K562 (cell line): ENCODE results near the gene CLCC1. TPM values are rescaled to one million over a fixed set of nuclear protein-coding genes. Genes with fewer than 3 reads are reported as not detected.

ENCODE experiments used
- ATAC-seq: fragments of 200-7000 bp; cut with Tn5 transposase; 3 replicates; pipeline ENCODE4 v1.9.1; 2020; ENCODE audit warnings: moderate library complexity
- BruUV-seq: library from RNA; stranded (reverse); fragments of 400-500 nt; replicated peaks from 2 replicates; lab custom pipeline; 2021; lab: Mats Ljungman, UMichigan
- CTCF ChIA-PET: fragments of 300-600 bp; formaldehyde crosslinking; extraction: SDS; loops from one replicate; lab custom pipeline; 2021; ENCODE audit warnings: low intra/inter-chr PET ratio; lab: Yijun Ruan, JAX
- POLR2A ChIA-PET: fragments of 300-600, 350-650 bp; sonication (Branson Sonifier 250); formaldehyde crosslinking; extraction: SDS; loops from one replicate; lab custom pipeline; 2021; ENCODE audit warnings: antibody characterized with exemption, inconsistent platforms; lab: Yijun Ruan, JAX
- DNase-seq, 4 experiments: peaks; one replicate each; pipeline versions ENCODE4 v3.0.0 to v3.0.0-alpha.2; 2011 to 2018; ENCODE audit warnings: low spot score in 3 of 4, mixed read lengths in 3 of 4; ENCODE audit errors: extremely low read depth in 1 of 4
- FAIRE-seq: peaks from 2 replicates; lab custom pipeline; 2011; peaks lifted over from hg19 to GRCh38; lab: Jason Lieb, UNC
- H2AFZ ChIP-seq: 2 replicates; pipeline ENCODE4 v1.6.0; 2011; ENCODE audit warnings: low read depth, low read length, control low read depth, inconsistent platforms
- H3K27ac ChIP-seq: fragments of 200-600 bp; 3 replicates; pipeline ENCODE4 v1.8.0; 2011; ENCODE audit warnings: low read depth, mild to moderate bottlenecking, control low read depth, inconsistent platforms, low read length, moderate library complexity, mixed read lengths; ENCODE audit errors: extremely low read depth
- H3K27me3 ChIP-seq, 2 experiments: fragments of 300-600 bp in 1 of 2; 2 replicates in 1 of 2; 3 replicates in 1 of 2; pipeline versions ENCODE4 v1.6.0 to v1.8.0; 2011; ENCODE audit warnings: inconsistent platforms in 2 of 2, low read length in 2 of 2, mild to moderate bottlenecking in 1 of 2, mixed read lengths in 1 of 2, moderate library complexity in 1 of 2; ENCODE audit not compliant: control insufficient read depth in 2 of 2, insufficient read depth in 2 of 2
- H3K36me3 ChIP-seq: fragments of 300-600 bp; 3 replicates; pipeline ENCODE4 v1.8.0; 2011; ENCODE audit warnings: mild to moderate bottlenecking, low read length, inconsistent platforms; ENCODE audit not compliant: control insufficient read depth, insufficient read depth
- H3K4me1 ChIP-seq, 2 experiments: fragments of 200-600 bp in 1 of 2; replicated peaks in 1 of 2; 2 replicates in 1 of 2; 3 replicates in 1 of 2; pipeline versions ENCODE4 v1.5.1 to v1.8.0; 2011; ENCODE audit warnings: inconsistent platforms in 2 of 2, low read length in 2 of 2, mild to moderate bottlenecking in 1 of 2, mixed read lengths in 1 of 2, moderate library complexity in 1 of 2; ENCODE audit not compliant: control insufficient read depth in 2 of 2, insufficient read depth in 2 of 2
- H3K4me2 ChIP-seq: 2 replicates; pipeline ENCODE4 v1.6.1; 2011; ENCODE audit warnings: low read length, control low read depth, inconsistent platforms, mixed read lengths; ENCODE audit not compliant: insufficient read depth
- H3K4me3 ChIP-seq: fragments of 200-600 bp; sonication (generic), shearing (Covaris generic); 2 replicates; pipeline ENCODE4 v1.5.1; 2016; ENCODE audit warnings: control low read depth, inconsistent platforms
- H3K79me2 ChIP-seq: fragments of 200-600 bp; 3 replicates; pipeline ENCODE4 v1.8.0; 2011; ENCODE audit warnings: low read length, inconsistent platforms; ENCODE audit not compliant: control insufficient read depth, insufficient read depth
- H3K9ac ChIP-seq, 2 experiments: 2 replicates each; pipeline versions ENCODE4 v1.6.0 to v1.6.1; 2011; ENCODE audit warnings: low read depth in 2 of 2, low read length in 2 of 2, control low read depth in 1 of 2, inconsistent platforms in 1 of 2, mild to moderate bottlenecking in 1 of 2, mixed read lengths in 1 of 2; ENCODE audit not compliant: insufficient read depth in 1 of 2
- H3K9me1 ChIP-seq: one replicate; pipeline ENCODE4 v1.6.0; 2011; ENCODE audit warnings: inconsistent platforms, mild to moderate bottlenecking, low read length, moderate library complexity; ENCODE audit not compliant: control insufficient read depth, insufficient read depth
- H3K9me3 ChIP-seq: replicated peaks from 2 replicates; pipeline ENCODE4 v1.5.1; 2011; ENCODE audit warnings: low read depth, low read length, inconsistent platforms; ENCODE audit not compliant: control insufficient read depth, insufficient read depth
- H4K20me1 ChIP-seq: replicated peaks from 2 replicates; pipeline ENCODE4 v1.6.1; 2011; ENCODE audit warnings: low read length, inconsistent platforms, mixed read lengths; ENCODE audit not compliant: control insufficient read depth, insufficient read depth
- ARID1B ChIP-seq: fragments of 450-650 bp; IDR thresholded peaks from 2 replicates; pipeline ENCODE4 v1.6.1; 2016; ENCODE audit warnings: antibody characterized with exemption, mild to moderate bottlenecking, inconsistent platforms
- CBFA2T3 ChIP-seq: fragments of 450-650 bp; IDR thresholded peaks from 2 replicates; pipeline ENCODE4 v1.6.1; 2017
- COPS2 ChIP-seq: fragments of 450-650 bp; conservative IDR thresholded peaks from 2 replicates; pipeline ENCODE4 v1.6.1; 2016; ENCODE audit warnings: mild to moderate bottlenecking, moderate library complexity
- DPF2 ChIP-seq: fragments of 450-650 bp; IDR thresholded peaks from 2 replicates; pipeline ENCODE4 v1.6.1; 2016
- PHF21A ChIP-seq: fragments of 450-650 bp; IDR thresholded peaks from 2 replicates; pipeline ENCODE4 v1.6.1; 2017; ENCODE audit warnings: low read depth, borderline replicate concordance
- SRSF7 ChIP-seq: fragments of 200-400 bp; formaldehyde crosslinking; optimal IDR thresholded peaks from 2 replicates; pipeline ENCODE3; 2017; ENCODE audit warnings: mild to moderate bottlenecking, low read depth, low read length
- WGBS: fragments of 100-300 bp; shearing (Covaris generic); methylation state at CpG from one replicate; pipeline ENCODE4 v1.1.6; 2016; ENCODE audit warnings: low coverage, mixed read lengths; ENCODE audit not compliant: insufficient coverage; ENCODE audit errors: missing lambda C conversion rate; 5-methylcytosine and 5-hydroxymethylcytosine counted together
- in situ Hi-C: fragments of 300-500 bp; cut with MboI; formaldehyde crosslinking; loops from 4 replicates; pipeline ENCODE4 v1.15.0; 2018; ENCODE audit warnings: inconsistent platforms, mixed read lengths
- intact Hi-C: fragments of 100-400 bp; cut with micrococcal nuclease; formaldehyde crosslinking; loops from 2 replicates; pipeline ENCODE4 v1.14.2; 2022
- polyA plus RNA-seq, 8 experiments: library from polyadenylated mRNA; depleted of rRNA in 4 of 8; stranded (reverse) in 5 of 8; unstranded in 3 of 8; fragments of >200 nt; fragmentation: Nextera tagmentation in 2 of 8; fragmentation: Illumina TruSeq in 1 of 8; extraction: Ambion mirVana in 2 of 8; extraction: Trizol in 1 of 8; gene quantifications; 2 replicates each; pipeline versions ENCODE4 v1.2.1 to v1.2.3, GENCODE V29; 2011 to 2014; ENCODE audit warnings: inconsistent platforms in 1 of 8, missing spikeins in 1 of 8
- total RNA-seq, 7 experiments: library from RNA; depleted of rRNA in 6 of 7; stranded (reverse); fragments of >200 nt in 6 of 7; fragmentation: Illumina TruSeq in 2 of 7; extraction: Trizol in 2 of 7; gene quantifications; 2 replicates each; pipeline versions ENCODE4 v1.2.1 to v1.2.3, GENCODE V29; 2011 to 2021; ENCODE audit warnings: low replicate concordance in 1 of 7
- TF ChIP-seq, protein P1 (sequence below): fragments of 450-650 bp; IDR thresholded peaks from 2 replicates; pipeline ENCODE4 v1.6.1; 2018; ENCODE audit not compliant: partially characterized antibody

Gene CLCC1
- total and polyA plus RNA-seq, 9 of the 15 experiments (the other 6 are each of a cell fraction or from before 2014, with no cell fraction given): 28.8 to 63.4 (median 40.4) TPM

DNA sequence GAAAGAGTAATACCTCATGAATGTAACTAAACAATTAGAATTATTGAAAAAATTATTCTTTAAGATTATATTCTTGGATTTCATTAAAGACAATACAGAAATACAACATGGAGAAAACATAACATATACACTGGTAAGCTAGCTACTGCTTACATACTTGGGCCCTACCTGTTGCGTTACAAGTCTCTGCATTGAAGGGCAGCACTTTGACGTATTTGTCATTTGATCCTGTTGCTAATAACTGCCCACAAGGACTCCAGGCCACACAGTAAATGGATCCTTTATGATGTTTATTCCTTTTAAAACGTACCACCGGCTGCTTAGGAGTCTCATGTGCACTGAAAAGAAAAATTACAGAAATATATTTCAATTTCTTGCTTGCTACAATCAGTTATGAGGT, 19.8 kb upstream of the CLCC1 start:
- no TSS peak for BruUV-seq
- WGBS: 60% methylated on average over 4 of the region's 4 CpGs
- Histone ChIP-seq H3K27ac (no peak overlapping the region), H3K36me3 (peaks cover 8% of the 10 kb centered on the region), H3K9me3 (no peaks in the 10 kb centered on the region), H3K4me1 (no peaks in the 10 kb centered on the region)
- CTCF ChIA-PET: no interaction called here
- TF ChIP-seq PHF21A: no peak
- TF ChIP-seq, all 486 proteins: peak for 0
- no peak overlapping the region for H3K9ac ChIP-seq
- DNase-seq: no peak
- no peaks in the 10 kb centered on the region for H3K9me1 ChIP-seq
- in situ Hi-C loops: no loop called here
- H4K20me1 ChIP-seq: no peaks in the 10 kb centered on the region
- no peak for FAIRE-seq
- H3K4me2 ChIP-seq: no peak overlapping the region
- no peak overlapping the region for H3K4me3 ChIP-seq
- H2AFZ ChIP-seq: no peak overlapping the region
- POLR2A ChIA-PET: interaction anchor here (0.9 to 1.5 kb wide), 2 partner anchors 21 to 22 kb away, joined by 3 to 5 read pairs; no protein-coding TSS in a partner anchor
- H3K27me3 ChIP-seq: no peaks in the 10 kb centered on the region
- no peak for ATAC-seq
- no peaks in the 10 kb centered on the region for H3K79me2 ChIP-seq
- intact Hi-C loops: no loop called here

GRCh38 chr1:108976658-108977057, 13.4 kb upstream of the CLCC1 start:
- CTCF ChIA-PET: no interaction called here
- peak overlapping the region; percentile 11; the same call in 1 of the 2 replicates for H2AFZ ChIP-seq
- intact Hi-C loops (no loop called here), in situ Hi-C loops (no loop called here)
- H4K20me1 ChIP-seq: no peaks in the 10 kb centered on the region
- peak; percentile 71 for ATAC-seq
- H3K4me2 ChIP-seq: no peak overlapping the region
- peak overlapping the region; percentile 24; the same call in 1 of the 3 replicates for H3K27ac ChIP-seq
- H3K36me3 ChIP-seq: no peaks in the 10 kb centered on the region; the same call in 2 of the 3 replicates
- no peaks in the 10 kb centered on the region for H3K9me1 ChIP-seq
- H3K27me3 ChIP-seq: no peaks in the 10 kb centered on the region
- no peak overlapping the region for H3K4me3 ChIP-seq
- TF ChIP-seq, protein P1, sequence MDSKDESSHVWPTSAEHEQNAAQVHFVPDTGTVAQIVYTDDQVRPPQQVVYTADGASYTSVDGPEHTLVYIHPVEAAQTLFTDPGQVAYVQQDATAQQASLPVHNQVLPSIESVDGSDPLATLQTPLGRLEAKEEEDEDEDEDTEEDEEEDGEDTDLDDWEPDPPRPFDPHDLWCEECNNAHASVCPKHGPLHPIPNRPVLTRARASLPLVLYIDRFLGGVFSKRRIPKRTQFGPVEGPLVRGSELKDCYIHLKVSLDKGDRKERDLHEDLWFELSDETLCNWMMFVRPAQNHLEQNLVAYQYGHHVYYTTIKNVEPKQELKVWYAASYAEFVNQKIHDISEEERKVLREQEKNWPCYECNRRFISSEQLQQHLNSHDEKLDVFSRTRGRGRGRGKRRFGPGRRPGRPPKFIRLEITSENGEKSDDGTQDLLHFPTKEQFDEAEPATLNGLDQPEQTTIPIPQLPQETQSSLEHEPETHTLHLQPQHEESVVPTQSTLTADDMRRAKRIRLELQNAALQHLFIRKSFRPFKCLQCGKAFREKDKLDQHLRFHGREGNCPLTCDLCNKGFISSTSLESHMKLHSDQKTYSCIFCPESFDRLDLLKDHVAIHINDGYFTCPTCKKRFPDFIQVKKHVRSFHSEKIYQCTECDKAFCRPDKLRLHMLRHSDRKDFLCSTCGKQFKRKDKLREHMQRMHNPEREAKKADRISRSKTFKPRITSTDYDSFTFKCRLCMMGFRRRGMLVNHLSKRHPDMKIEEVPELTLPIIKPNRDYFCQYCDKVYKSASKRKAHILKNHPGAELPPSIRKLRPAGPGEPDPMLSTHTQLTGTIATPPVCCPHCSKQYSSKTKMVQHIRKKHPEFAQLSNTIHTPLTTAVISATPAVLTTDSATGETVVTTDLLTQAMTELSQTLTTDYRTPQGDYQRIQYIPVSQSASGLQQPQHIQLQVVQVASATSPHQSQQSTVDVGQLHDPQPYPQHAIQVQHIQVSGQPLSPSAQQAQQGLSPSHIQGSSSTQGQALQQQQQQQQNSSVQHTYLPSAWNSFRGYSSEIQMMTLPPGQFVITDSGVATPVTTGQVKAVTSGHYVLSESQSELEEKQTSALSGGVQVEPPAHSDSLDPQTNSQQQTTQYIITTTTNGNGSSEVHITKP: peak; percentile 42
- TF ChIP-seq SRSF7 (no peak), CBFA2T3 (peak; percentile 41; the same call in 1 of the 2 replicates), DPF2 (peak; percentile 25; the same call in 1 of the 2 replicates), ARID1B (0 out of 2 replicates have a peak, but pooled peaks have one; percentile 30), COPS2 (no peak)
- peak in 1 of 4 experiments; percentile 32 for DNase-seq
- BruUV-seq: no TSS peak
- H3K79me2 ChIP-seq: no peaks in the 10 kb centered on the region
- WGBS: 28% methylated on average over 4 of the region's 4 CpGs
- H3K4me1 ChIP-seq: peaks cover 0 to 4% of the 10 kb centered on the region in 2 experiments; a peak in 2 of 5 replicates
- H3K9me3 ChIP-seq: no peaks in the 10 kb centered on the region
- H3K9ac ChIP-seq: no peak overlapping the region
- POLR2A ChIA-PET: interaction anchor here (0.6 to 1.9 kb wide), 5 partner anchors 8 to 53 kb away, joined by 3 to 7 read pairs (median 3); no protein-coding TSS in a partner anchor
- peak; percentile 37 for FAIRE-seq
